Stimulated activated CD8-positive, alpha-beta memory T cell treated with anti-CD3 and anti-CD28 coated beads, Interleukin-12 subunit alpha, Interleukin-12 subunit beta, amount 100 ng/mL, for 4 hours (primary cell): ENCODE data around the gene HAUS2.
"Not testable (repeated sequence)": the region's sequence is repeated elsewhere in the genome, so short reads cannot be mapped to it uniquely, and the experiment has no call there.

ENCODE experiments used
- DNase-seq: peaks from one replicate; pipeline ENCODE4 v3.0.0-alpha.2; 2020; ENCODE audit warnings: low read depth

Gene HAUS2

DNA sequence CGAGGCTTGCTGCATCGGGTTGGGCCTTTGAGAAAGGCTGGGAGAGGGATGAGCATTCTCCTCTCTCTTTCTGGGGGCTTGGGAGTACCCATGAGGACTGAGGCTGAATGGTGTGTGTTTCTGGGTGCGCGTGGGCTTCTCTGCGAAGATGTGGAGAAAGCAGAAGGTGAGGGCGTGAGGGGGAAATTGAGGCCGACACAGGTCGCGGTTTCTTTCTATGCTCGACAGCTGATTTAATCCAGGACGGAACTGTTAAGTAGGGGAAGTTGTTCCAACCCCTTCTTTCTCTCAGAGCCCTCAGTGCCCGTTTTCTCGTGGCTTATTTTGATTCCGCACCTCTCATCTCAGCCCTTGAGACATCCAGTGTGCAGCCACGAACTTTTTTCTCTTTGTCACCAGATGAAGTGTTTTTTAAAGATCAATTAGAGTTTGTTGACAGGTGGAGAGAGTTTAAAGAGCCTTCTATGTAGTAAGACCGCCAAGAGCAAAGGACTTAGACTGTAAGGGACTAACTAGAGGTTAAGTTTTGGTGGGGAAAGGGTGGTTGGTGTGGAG, 27.5 kb downstream of the HAUS2 start:
- DNase-seq: no peak

DNA sequence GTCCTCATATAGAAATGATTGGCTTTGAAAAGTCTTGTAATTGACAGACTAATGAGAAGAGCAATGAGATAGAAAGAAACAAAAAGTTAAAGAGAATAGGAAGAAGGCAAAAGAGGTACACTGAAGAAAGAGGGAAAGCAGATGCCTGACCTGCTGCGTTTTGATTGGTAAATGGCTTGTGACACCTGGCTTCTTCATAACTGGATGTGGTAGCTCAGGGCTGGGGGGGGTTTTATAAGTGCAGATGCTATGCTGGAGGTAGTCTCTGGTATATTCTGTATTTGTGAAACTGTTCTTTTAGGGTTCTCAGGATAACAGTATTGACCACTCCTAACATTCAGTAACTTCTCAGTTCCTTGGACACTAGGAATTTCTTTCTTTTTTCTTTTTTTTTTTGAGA, 28.1 kb downstream of the HAUS2 start:
- no peak for DNase-seq

DNA sequence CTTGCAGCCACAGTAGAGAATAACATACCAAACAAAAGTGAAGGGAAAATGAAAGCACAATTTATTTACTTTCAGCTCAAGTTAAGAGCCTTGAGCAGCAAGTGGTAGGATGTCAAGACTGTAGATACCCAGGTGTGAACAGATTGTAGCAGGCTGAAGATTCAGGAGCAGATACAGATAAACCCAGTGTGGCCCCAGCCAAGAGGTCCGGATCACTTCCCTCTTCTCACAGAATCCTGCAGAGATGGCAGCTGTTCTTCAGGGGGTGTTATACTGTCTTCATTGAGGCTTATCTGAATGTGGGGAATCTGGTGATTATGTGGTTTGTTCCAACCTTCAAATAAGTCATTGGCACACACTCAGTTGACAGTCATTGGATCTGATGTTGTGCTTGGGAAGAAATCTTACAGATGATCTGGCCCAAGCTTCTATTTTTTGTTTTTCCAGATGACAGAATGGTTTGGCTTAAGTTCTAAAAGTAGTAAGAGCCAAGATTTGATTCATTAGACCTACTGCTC, 28.9 kb downstream of the HAUS2 start:
- no peak for DNase-seq

DNA sequence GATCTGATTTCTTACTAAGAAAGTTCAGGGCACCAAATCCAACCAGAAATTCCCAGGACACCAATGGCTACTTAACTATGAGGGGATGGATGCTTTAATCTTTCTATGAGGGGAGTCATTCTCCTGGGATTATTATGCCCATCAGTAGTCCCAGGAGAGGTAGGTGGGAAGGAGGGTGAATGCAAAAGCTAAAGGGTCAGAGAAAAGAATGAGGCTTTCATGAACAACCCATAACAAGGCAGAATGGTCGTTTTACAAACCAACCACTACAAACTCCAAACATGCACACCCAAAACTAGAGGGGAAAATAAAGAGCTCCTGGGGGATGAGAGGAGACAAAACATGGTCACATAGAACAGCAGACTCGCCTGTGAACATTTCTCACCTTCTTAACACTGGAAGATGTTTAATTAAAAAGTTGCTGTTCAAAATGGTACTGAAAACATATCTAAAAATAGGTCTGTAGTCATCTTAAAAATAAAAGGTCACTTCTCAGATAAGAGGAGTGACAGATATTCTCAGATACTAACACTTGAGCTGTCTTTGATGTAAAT, 30.4 kb downstream of the HAUS2 start:
- no peak for DNase-seq

DNA sequence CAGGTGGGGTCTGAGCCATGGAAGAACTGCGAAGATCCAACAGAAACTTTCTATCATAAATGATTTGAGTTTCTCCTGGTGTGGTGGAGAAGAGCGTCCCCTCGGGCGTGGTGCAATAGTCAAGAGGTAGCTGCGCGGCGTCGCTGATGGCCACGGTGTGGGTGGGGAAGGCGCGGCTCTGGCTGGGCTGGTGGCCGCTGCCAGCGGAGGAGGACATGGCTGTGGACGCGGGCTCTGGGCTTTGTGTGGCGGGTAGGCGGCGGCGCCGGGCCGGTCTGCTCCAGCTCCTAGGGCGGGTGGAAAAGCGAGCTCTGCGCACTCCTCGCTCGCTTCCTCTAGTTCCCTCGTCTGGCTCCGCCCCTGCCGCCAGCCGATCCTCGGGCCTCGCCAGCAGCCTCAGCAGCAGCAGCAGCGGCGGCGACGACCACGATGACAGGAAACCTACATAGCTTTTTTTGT, 32.7 kb downstream of the HAUS2 start:
- DNase-seq: peak; percentile 58

DNA sequence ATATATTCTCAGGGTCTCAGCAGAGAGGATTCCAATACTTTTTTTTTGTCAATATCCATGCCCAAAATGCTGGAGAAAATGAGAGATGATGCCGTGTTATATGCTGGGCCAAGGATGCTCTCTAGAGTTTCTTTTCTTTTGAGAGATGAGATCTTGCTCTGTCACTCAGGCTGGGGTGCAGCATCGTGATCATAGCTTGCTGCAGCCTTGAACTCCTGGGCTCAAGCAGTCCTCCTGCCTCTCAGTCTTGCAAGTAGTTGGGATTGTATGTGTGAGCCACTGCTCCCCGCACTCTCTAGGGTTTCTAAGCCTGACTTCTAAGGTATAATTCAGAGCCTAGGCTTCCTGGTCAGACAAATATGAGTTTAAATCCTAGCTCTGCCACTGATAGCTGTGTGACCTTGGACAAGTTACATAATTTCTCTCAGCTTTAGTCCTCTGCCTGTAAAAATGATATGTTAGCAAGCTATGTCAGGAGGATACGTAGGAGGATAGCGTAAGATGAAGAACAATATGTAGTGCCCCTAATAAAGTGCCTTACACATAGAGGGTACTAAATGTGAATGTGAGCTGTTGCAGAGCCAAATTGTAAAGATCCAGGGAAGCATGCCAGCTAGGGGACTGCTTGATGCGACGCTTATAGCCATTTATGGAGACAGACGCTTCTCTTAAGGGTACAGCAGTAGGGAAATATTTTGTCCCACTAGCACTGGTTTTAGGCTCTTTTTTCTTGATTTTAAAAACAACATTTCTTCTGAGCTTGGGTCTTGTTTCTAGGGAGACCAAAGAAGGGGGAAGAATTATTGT, 34.1 kb downstream of the HAUS2 start:
- no peak for DNase-seq

DNA sequence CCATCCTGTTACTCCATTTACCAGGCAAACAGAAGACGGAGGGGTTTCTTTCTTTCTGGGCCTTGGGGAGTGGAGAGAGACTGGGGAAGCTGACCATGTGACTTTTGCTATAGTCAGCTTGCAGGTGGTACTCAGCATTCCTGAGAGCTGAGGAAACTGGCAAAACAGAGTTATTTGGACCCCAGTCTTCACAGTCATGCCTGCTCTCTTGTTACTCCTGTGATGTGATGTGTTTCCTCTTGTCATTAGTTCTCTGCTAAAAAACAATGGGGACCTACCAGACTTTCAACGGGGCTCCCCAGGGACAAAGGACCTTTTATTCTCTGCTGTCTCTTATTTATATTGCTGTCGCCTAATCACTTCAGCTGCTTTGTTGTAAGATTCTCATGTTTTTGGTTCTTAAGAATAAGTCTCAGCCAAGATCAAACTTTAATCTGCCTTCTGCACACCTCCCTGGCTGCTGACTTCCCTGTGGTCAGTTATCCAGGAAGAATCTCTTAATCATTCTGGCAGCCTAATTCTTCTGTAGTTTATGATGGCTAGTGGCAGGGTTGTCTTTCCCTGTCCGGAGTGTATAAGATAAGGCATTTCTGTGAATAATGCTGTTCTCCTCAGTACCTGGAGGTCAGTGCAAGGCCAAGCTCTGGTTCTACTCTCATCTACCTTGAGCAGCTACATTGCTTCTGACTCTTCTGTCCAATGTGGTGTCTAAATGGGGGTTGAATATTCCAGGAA, 35.6 kb downstream of the HAUS2 start:
- DNase-seq: no peak

DNA sequence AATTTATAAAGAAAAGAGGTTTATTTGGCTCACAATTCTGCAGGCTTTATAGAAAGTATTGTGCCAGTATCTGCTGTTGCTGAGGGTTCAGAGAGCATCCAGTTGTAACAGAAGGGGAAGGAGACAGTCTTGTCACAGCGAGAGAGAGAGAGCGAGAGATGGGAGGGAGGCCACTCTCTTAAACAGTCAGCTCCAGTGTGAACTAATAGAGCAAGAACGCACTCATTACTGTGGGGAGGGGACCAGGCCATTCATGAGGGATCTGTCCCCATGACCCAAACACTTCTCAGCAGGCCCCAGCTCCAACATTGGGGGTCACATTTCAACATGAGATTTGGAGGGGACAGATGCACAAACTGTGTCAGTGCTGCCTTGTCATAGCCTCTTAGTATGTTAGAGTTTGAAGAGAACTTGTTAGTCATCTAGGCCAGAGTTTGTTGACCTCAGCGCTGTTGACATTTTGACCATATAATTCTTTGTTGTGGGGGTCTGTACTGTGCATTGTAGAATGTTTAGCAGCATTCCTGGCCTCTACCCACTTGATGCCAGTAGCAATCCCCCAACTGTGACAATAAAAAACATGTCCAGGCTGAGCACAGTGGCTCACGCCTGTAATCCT, 42.1 kb downstream of the HAUS2 start:
- DNase-seq: no peak

DNA sequence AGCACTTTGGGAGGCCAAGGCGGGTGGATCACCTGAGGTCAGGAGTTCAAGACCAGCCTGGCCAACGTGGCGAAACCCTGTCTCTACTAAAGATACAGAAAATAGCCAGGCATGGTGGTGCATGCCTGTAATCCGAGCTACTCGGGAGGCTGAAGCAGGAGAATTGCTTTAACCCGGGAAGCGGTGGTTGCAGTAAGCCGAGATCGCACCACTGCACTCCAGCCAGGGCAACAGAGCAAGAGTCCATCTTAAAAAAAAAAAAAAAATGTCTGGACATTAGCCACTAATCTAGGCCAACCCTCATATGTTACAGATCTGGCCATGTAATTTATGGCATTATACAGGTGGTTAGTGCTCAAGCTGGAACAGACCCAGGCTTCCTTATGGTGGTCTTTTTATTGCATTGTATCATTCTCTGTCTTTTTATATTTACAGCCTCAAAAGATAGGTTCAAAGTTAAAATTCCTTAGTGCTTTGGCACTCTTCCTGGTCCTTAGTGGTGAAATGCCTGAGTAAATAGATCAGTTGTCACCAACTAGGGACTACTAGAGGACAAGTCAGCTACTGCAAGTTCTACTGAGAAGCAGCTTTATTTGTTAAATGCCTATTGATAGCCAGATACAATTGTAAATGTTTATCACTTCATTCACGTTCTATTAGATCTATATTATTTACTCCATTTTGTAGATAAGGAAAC, 42.7 kb downstream of the HAUS2 start:
- DNase-seq: no peak

DNA sequence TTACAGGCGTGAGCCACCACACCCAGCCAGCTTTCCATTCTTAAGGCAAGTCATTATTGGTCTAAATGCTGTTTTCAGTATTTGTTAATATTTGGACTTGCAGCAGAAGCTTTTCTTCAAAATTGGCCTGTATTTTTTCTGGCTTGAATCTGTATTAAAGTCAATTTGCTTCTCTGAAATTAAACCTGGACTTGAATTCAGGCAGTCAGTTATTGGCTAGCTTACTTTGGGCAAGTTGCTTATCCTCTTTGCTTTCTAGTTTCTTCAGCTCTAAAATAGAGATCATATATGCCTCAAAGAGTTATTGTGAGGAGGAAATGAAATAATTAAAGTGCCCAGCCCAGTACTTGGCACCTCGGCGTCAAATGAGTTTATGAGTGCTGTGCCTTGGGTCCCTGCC, 44.1 kb downstream of the HAUS2 start:
- DNase-seq: no peak

DNA sequence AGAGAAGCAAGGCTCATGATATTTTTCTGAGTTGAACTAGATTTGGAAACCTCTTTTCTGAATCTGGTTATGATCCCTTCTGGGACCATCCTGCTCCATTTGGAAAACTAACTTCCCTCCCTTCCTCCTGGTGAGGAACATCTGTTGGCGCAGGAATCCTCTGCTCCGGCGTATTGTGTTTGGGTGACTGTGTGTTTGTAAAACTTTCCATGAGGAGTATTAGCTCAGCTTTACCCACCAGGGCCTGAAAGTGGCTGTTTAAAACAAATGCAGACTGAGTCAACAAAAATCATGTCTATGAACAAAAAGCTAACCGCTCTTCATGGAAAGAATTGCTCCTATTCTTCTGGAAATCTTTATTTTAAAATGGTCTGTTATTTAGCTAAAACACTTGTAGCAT, 44.5 kb downstream of the HAUS2 start:
- no peak for DNase-seq

DNA sequence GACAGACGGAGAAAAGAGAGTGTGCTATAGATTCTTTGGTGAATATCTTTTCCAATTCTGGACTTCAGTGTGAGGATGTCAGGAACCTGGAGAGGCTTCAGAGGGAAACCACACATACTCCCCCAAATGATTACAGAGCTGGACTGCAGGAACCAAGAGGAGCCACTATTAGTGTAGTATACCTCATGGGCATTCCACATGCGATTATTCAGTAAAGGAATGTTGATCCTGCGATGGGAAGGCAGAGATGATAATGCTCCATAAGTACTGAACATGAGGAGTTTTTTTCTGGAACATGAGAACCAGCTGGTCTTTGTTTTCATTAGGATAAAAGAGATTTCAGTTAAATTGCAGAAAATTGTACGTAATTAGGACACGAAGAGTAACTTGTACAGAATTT, 45.5 kb downstream of the HAUS2 start:
- DNase-seq: no peak

DNA sequence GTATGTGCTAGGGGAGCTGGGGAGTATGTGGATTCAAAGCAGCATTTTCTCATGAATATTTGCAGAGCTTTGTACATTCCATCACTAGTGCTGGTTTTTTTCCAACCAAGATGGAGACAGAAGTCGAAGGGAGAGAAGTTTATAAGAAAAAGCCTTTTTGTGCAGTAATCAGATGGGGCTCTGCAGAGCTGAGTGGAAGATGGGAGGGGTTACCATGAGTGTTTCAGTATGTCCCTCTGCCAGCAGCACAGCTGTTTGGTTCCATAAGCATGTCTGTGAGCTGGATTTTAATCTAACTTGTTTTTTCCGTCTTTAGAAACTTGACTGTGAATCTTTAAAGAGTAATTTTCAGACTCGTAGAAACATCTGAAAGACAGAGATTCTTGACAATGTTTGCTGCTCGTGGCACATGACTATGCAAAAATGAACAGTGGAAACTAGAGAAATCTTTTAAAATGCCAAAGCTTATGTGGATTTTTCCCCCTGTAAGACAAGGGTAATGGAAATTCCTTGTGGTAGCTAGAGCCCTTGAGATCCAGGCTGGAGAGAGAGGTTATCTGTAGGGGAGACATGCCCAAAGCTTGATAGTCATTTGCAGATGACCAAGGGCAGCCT, 47.1 kb downstream of the HAUS2 start:
- no peak for DNase-seq

DNA sequence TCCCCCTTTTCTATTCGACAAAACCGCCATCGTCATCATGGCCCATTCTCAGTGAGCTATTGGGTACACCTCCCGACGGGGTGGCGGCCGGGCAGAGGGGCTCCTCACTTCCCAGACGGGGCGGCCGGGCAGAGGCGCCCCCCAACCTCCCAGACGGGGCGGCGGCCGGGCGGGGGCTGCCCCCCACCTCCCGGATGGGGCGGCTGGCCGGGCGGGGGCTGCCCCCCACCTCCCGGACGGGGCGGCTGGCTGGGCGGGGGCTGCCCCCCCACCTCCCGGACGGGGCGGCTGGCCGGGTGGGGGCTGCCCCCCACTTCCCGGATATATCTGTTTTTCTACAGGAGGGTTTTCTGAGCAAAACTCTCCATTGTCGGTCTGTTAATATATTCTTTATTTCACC, 52.7 kb downstream of the HAUS2 start:
- DNase-seq: not testable (repeated sequence)

DNA sequence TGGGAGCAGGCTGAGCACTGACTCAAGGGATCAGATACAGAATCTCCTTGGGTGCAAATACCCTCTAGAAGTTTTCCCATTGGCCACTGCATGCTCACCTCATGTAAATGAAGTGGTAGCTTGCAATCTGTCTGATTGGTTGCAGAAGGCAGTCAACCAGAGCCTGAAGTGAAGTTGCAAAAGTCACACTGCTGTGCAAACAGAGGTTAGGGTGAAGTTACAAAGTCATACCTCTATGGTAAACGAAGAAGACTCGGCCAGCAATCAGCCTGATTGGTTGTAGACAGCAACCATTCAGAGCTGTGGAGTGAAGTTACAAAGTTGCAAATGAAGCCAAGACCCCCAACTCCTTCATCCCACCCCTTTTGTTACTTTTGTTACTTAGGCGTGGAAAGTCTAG, 53.9 kb downstream of the HAUS2 start:
- no peak for DNase-seq

DNA sequence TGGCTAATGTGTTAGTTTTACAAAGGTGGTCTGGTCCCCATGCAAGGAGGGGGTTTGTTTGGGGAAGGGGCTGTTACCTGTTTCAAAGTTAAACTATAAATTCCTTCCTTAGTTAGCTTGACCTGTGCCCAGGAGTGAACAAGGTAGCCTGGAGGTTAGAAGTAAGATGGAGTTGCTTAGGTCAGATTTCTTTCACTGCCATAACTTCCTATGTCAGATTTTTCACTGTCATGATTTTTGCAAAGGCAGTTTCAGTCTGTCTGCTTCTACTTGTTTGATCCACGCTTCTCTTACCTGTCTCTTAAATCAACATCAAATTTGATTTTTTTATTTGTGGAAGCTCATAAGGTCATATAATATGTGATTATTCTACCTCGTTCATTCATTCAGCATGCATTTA, 55.3 kb downstream of the HAUS2 start:
- DNase-seq: no peak

DNA sequence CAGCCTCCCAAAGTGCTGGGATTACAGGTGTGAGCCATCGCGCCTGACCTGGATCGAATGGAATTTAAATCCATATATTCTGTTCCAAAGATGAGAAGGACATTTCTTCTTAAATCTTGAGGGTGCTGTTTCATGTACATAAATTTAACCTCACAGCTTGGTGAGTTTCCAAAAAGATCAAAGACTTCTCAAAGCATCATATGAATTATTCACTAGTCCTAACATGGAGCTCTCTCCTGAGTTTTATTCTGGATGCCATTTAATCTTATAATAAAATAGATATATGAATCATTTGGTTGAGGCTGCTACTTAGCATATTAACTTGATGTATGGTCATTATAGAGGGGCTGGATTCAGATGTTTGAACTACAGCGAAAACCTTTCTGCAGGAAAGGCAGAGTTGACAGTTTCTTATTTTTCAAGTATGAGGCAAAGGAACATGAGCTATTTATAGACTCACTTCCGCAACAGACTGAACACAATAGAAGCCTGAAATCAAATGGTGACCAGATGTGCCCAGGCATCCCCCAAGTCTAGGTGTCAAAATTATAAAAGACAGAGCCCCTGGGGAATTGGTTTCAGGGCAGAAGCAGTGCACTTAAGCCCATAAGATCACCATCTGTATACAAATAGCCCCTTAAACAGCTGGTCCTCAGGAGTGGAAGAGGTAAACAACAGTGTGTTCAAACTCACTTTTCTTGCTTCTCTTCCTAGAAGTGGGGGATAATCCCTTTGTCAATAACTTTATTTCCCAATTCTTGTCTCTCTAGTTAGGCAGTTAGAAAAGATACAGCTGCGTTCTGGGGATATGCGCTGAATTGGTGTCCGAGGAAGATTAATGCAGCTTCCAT, 56.5 kb downstream of the HAUS2 start:
- DNase-seq: no peak

DNA sequence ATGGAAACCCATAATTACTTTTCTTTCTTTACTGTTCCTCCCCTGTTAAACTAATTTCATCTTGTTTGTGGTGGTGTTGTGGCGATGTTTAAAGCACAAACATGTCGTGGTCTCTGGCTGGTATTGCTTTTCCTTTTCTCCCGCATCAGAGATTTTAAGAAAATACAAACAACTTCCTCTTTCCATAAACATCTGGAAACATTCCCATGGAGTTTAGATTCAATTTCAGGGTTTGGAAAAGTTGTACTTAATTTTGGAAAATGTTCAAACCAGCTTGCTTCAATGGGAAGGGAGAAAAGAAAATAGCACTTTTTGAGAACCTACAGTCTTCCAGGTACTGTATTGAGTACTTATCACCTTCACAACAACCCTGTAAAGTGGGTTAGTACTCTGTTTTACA, 57.2 kb downstream of the HAUS2 start:
- DNase-seq: no peak

DNA sequence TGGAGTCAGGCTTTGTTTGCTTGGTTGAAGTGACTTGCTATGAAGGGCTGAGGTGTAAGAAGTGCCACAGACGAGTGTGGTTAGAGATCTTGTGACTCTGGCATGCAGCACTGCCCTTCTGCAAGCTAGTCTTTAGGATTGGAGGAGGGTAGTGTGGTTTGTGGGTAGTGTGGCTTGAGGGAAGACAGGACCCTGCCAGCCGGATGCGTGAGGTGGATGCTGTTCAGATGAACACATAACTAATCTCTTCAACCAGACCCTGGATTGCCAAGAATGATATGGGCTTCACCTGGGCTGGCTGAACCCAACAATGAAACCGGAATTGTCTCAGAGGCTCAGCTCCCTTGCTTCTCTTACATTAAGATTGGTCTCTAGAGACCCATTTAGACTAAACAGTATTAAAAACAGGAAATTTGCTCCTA, 59.5 kb downstream of the HAUS2 start:
- peak; percentile 21 for DNase-seq
